ENCODE data around the gene PRR13.
"Not testable (repeated sequence)": the region's sequence is repeated elsewhere in the genome, so short reads cannot be mapped to it uniquely, and the experiment has no call there.

PRR13 gene

GRCh38 chr12:53441040-53441833 lies at the start of gene PRR13:
Gene PRR13, plus strand, starts transcription at chr12:53441734. Its CDS starts 981 bp downstream, at chr12:53442715.
- DNase-seq (ENCODE audit: low spot score), result peak; percentile 98

GRCh38 chr12:53399896-53400295 lies 41.6 kb upstream of the PRR13 start:
- no peak for DNase-seq (ENCODE audit: low spot score)

- not testable (repeated sequence) for DNase-seq (ENCODE audit: low spot score)
These were observed 39.2 kb upstream of the PRR13 start for GRCh38 chr12:53402351-53402750.

- no peak for DNase-seq (ENCODE audit: low spot score)
These were observed 38.7 kb upstream of the PRR13 start for GRCh38 chr12:53402871-53403270.

- no peak for DNase-seq (ENCODE audit: low spot score)
These were observed 30.6 kb upstream of the PRR13 start for GRCh38 chr12:53410951-53411350.

GRCh38 chr12:53413485-53414204 lies 27.9 kb upstream of the PRR13 start:
- no peak for DNase-seq (ENCODE audit: low spot score)

- no peak for DNase-seq (ENCODE audit: low spot score)
These were observed 26.6 kb upstream of the PRR13 start for GRCh38 chr12:53414756-53415417.

GRCh38 chr12:53415752-53416389 lies 25.7 kb upstream of the PRR13 start:
- DNase-seq (ENCODE audit: low spot score), result not testable (repeated sequence)

GRCh38 chr12:53417291-53417816 lies 24.2 kb upstream of the PRR13 start:
- DNase-seq (ENCODE audit: low spot score), result not testable (repeated sequence)

- no peak for DNase-seq (ENCODE audit: low spot score)
These were observed 23.3 kb upstream of the PRR13 start for GRCh38 chr12:53418221-53418620.

- DNase-seq (ENCODE audit: low spot score), result no peak
These were observed 21.8 kb upstream of the PRR13 start for GRCh38 chr12:53419756-53420155.

- DNase-seq (ENCODE audit: low spot score), result not testable (repeated sequence)
These were observed 19.3 kb upstream of the PRR13 start for GRCh38 chr12:53422247-53422646.

- DNase-seq (ENCODE audit: low spot score), result no peak
These were observed 17.9 kb upstream of the PRR13 start, which contains the start of gene AMHR2 for GRCh38 chr12:53423597-53423996. Gene AMHR2, plus strand, starts transcription at chr12:53423855. Its CDS starts 80 bp downstream, at chr12:53423935.

- DNase-seq (ENCODE audit: low spot score), result no peak
These were observed 16.7 kb upstream of the PRR13 start for GRCh38 chr12:53424626-53425514.

GRCh38 chr12:53425515-53426150 lies 15.9 kb upstream of the PRR13 start:
- no peak for DNase-seq (ENCODE audit: low spot score)

- no peak for DNase-seq (ENCODE audit: low spot score)
These were observed 13.5 kb upstream of the PRR13 start for GRCh38 chr12:53427905-53428594.

- no peak for DNase-seq (ENCODE audit: low spot score)
These were observed 12.8 kb upstream of the PRR13 start for GRCh38 chr12:53428741-53429140.

- no peak for DNase-seq (ENCODE audit: low spot score)
These were observed 11.4 kb upstream of the PRR13 start for GRCh38 chr12:53430116-53430515.

- DNase-seq (ENCODE audit: low spot score), result no peak
These were observed 10.3 kb upstream of the PRR13 start for GRCh38 chr12:53431187-53431586.

- DNase-seq (ENCODE audit: low spot score), result not testable (repeated sequence)
These were observed 6.2 kb upstream of the PRR13 start for GRCh38 chr12:53435326-53435725.

Measured in left forelimb (tissue), 1 donor.